Keratinocyte (primary cell): ENCODE data around the gene TYSND1. TPM values are rescaled to one million over a fixed set of nuclear protein-coding genes. Genes with fewer than 3 reads are reported as not detected.

Source experiments
- DNase-seq: peaks from one replicate; pipeline ENCODE4 v3.0.0-alpha.2; 2011; ENCODE audit warnings: low read depth, missing footprints, low spot score
- FAIRE-seq: peaks from 2 replicates; lab custom pipeline; 2011; peaks lifted over from hg19 to GRCh38; lab: Jason Lieb, UNC
- H2AFZ ChIP-seq: 2 replicates; pipeline ENCODE4 v1.6.0; 2012; ENCODE audit warnings: low read length, control low read depth, inconsistent platforms; ENCODE audit not compliant: control insufficient read depth
- H3K27ac ChIP-seq: 2 replicates; pipeline ENCODE4 v1.5.1; 2011; ENCODE audit warnings: low read length; ENCODE audit not compliant: control insufficient read depth, insufficient read depth
- H3K27me3 ChIP-seq: 3 replicates; pipeline ENCODE4 v1.6.0; 2011; ENCODE audit warnings: low read length; ENCODE audit not compliant: control insufficient read depth, insufficient read depth; ENCODE audit errors: extremely low read depth
- H3K36me3 ChIP-seq, 2 experiments: 2 replicates in 1 of 2; 3 replicates in 1 of 2; pipeline ENCODE4 v1.5.1; 2011; ENCODE audit warnings: low read length in 2 of 2, mild to moderate bottlenecking in 1 of 2; ENCODE audit not compliant: control insufficient read depth in 2 of 2, insufficient read depth in 2 of 2; ENCODE audit errors: extremely low read depth in 1 of 2
- H3K4me1 ChIP-seq: 3 replicates; pipeline ENCODE4 v1.5.1; 2011; ENCODE audit warnings: low read length; ENCODE audit not compliant: control insufficient read depth, insufficient read depth; ENCODE audit errors: extremely low read depth
- H3K4me2 ChIP-seq: 3 replicates; pipeline ENCODE4 v1.6.0; 2011; ENCODE audit warnings: low read depth, low read length; ENCODE audit not compliant: control insufficient read depth, insufficient read depth; ENCODE audit errors: extremely low read depth
- H3K4me3 ChIP-seq, 3 experiments: fragments of 200-600 bp in 1 of 3; sonication (generic) in 1 of 3; 2 replicates in 2 of 3; 3 replicates in 1 of 3; pipeline ENCODE4 v1.5.1; 2011 to 2016; ENCODE audit warnings: low read length in 3 of 3, mild to moderate bottlenecking in 3 of 3, control low read depth in 2 of 3, inconsistent platforms in 1 of 3, low read depth in 1 of 3, mixed read lengths in 1 of 3, mixed run types in 1 of 3, moderate library complexity in 1 of 3; ENCODE audit not compliant: control insufficient read depth in 2 of 3, insufficient read depth in 2 of 3; ENCODE audit errors: extremely low read depth in 1 of 3
- H3K79me2 ChIP-seq: 2 replicates; pipeline ENCODE4 v1.6.0; 2012; ENCODE audit warnings: low read length; ENCODE audit not compliant: control insufficient read depth, insufficient read depth
- H3K9ac ChIP-seq: 3 replicates; pipeline ENCODE4 v1.6.0; 2011; ENCODE audit warnings: low read length; ENCODE audit not compliant: control insufficient read depth, insufficient read depth; ENCODE audit errors: extremely low read depth
- H3K9me1 ChIP-seq: 3 replicates; pipeline ENCODE4 v1.6.0; 2011; ENCODE audit warnings: low read length; ENCODE audit not compliant: control insufficient read depth, insufficient read depth; ENCODE audit errors: extremely low read depth
- H3K9me3 ChIP-seq: 2 replicates; pipeline ENCODE4 v1.5.1; 2012; ENCODE audit warnings: low read depth, low read length; ENCODE audit not compliant: control insufficient read depth
- H4K20me1 ChIP-seq: 3 replicates; pipeline ENCODE4 v1.6.0; 2011; ENCODE audit warnings: low read length; ENCODE audit not compliant: control insufficient read depth, insufficient read depth; ENCODE audit errors: extremely low read depth
- CTCF ChIP-seq, 3 experiments: IDR thresholded peaks in 1 of 3; conservative IDR thresholded peaks in 1 of 3; optimal IDR thresholded peaks in 1 of 3; 2 replicates in 2 of 3; 3 replicates in 1 of 3; pipeline versions ENCODE3 to v1.5.1; 2011; ENCODE audit warnings: low read length in 3 of 3, mild to moderate bottlenecking in 3 of 3, moderate library complexity in 2 of 3, control low read depth in 1 of 3, inconsistent platforms in 1 of 3; ENCODE audit not compliant: insufficient read depth in 2 of 3; ENCODE audit errors: extremely low read depth in 1 of 3
- EZH2 ChIP-seq: IDR thresholded peaks from one replicate; pipeline ENCODE4 v1.6.1; 2012; ENCODE audit warnings: inconsistent platforms, mild to moderate bottlenecking, low read length, moderate library complexity
- dilution Hi-C: fragments of 300-500 bp; cut with MboI; formaldehyde crosslinking; loops from one replicate; pipeline ENCODE4 v1.7.0; 2020; ENCODE audit warnings: low sequenced_read_pairs; ENCODE audit not compliant: extremely low pct_ligation_motif_present
- polyA plus RNA-seq, 5 experiments: library from polyadenylated mRNA; depleted of rRNA in 3 of 5; stranded (reverse) in 3 of 5; stranded (forward) in 1 of 5; unstranded in 1 of 5; fragments of >200 nt; gene quantifications; 1 replicate in 1 of 5; 2 replicates in 3 of 5; 3 replicates in 1 of 5; pipeline versions ENCODE4 v1.2.1 to v1.2.3, GENCODE V29; 2011 to 2012; ENCODE audit warnings: missing spikeins in 2 of 5, low read depth in 1 of 5, low replicate concordance in 1 of 5

The TYSND1 gene
- polyA plus RNA-seq, 1 donor (not counting 4 experiments of a cell fraction or from before 2014, with no cell fraction given), result 9.9 TPM

DNA sequence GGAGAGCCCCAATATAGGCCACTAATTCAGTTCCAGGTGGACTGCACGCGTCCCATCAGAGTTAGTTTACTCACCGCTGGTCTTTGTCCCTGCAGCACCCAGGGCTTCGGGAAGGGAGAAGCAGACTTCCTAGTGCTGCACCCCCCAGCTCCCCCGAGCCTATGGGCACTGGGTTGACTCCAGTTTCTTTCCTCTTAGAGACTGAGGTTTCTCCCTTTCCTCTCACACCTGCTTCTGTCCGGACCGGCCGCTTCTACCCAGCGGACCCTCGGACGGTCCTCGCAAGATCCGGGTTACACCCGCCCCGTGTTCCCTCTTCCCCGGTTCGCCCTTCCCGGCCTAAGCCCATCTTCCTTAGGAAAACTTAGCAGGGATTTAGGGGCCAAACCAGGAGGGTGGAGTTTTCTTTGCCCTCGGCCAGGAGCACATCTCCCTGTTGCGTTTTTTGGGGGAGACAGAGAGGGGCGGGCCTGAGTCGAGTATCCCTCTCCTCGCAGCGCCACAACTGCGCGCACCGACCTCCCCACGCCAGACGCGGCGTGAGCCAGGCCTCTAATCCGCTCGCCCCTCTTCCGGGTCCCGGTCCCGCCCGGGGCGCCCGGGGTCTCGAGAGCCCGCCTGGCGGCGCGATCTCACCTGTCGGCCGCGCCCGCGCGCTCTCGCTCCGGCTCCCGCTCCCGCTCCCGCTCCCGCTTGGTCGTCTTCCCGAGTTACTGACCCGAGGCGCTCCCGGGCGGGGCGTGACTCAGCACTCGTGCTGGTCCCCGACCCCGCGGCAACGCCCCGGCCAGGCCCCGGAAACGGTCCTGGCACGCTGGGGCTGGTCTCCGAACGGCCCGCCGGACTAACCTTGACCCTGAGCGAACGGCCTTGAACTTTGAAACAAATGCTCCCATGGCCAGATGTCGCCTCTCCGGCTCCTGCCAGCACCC, 14.1 kb downstream of the TYSND1 start, which contains the start of gene AIFM2:
Gene AIFM2 (minus strand): TSS at position 728 of the 932 bp plus-strand sequence. CDS start 8,741 bp downstream, outside the sequence.
- DNase-seq, result no peak
- Histone ChIP-seq H2AFZ (peak within 1 kb of the TSS; percentile 84), H3K9ac (peak within 1 kb of the TSS; percentile 77), H3K9me3 (no peaks in the 10 kb centered on the region), H3K27ac (peak within 1 kb of the TSS; percentile 59), H3K27me3 (no peaks in the 10 kb centered on the region), H4K20me1 (no peaks in the 10 kb centered on the region), H3K9me1 (no peaks in the 10 kb centered on the region), H3K4me3 (peak within 1 kb of the TSS; percentile 35 to 79 (median 67)), H3K36me3 (no peaks in the 10 kb centered on the region), H3K79me2 (no peaks in the 10 kb centered on the region), H3K4me1 (peaks cover 15% of the 10 kb centered on the region), H3K4me2 (peak within 1 kb of the TSS; percentile 92)
- no peak for FAIRE-seq
- dilution Hi-C loops, result no loop called here
- peak in 1 of 3 experiments; percentile 7 for TF ChIP-seq CTCF (optimal IDR thresholded peaks at IDR 0.05 in 1 of 3, IDR thresholded peaks at IDR 0.05 in 1 of 3, conservative IDR thresholded peaks at IDR 0.05 in 1 of 3; ENCODE audit: extremely low read depth in 1 of 3, insufficient read depth in 2 of 3, low read length in 3 of 3)
- TF ChIP-seq EZH2, result no peak

DNA sequence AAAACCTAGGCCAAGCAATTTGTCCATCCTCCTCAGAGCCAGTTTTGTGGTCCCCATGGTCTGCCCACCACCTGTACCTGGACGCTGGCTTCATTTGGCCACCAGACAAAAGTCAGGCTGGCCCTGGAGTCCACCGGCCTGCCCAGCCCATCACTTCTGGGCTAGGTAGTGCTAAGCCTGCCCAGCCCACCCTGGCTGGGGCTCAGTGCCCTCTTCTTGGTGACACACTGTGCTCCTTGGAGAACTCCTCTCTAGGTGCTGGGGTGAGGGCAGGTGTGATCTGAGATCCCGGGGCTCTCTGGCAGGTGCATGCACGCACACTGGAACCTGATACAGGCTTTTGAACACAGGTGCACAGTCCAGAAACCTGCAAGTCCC, 15.0 kb downstream of the TYSND1 start:
- Histone ChIP-seq H2AFZ (no peak overlapping the region), H3K27ac (no peak overlapping the region), H3K4me3 (peak overlapping the region in 1 of 3 experiments; percentile 79), H4K20me1 (no peaks in the 10 kb centered on the region), H3K4me2 (peak overlapping the region; percentile 92), H3K36me3 (no peaks in the 10 kb centered on the region), H3K9me3 (no peaks in the 10 kb centered on the region), H3K79me2 (no peaks in the 10 kb centered on the region), H3K27me3 (no peaks in the 10 kb centered on the region), H3K9me1 (no peaks in the 10 kb centered on the region), H3K9ac (peak overlapping the region; percentile 77), H3K4me1 (peaks cover 15% of the 10 kb centered on the region)
- dilution Hi-C loops, result no loop called here
- DNase-seq (no peak), FAIRE-seq (no peak)
- no peak for TF ChIP-seq CTCF (optimal IDR thresholded peaks at IDR 0.05 in 1 of 3, IDR thresholded peaks at IDR 0.05 in 1 of 3, conservative IDR thresholded peaks at IDR 0.05 in 1 of 3; ENCODE audit: extremely low read depth in 1 of 3, insufficient read depth in 2 of 3, low read length in 3 of 3)
- no peak for TF ChIP-seq EZH2
